Activated naive CD4-positive, alpha-beta T cell treated with Interleukin-2 at 50 U/mL for 16 hours (primary cell): ENCODE data around the gene PHLDA2.

Experiments used
- DNase-seq: peaks from one replicate; pipeline ENCODE4 v3.0.0-alpha.2; 2020

Gene PHLDA2

GRCh38 chr11:2929950-2930703 lies 907 bp upstream of the PHLDA2 start:
- peak; percentile 54 for DNase-seq

GRCh38 chr11:2929531-2929949 lies 320 bp upstream of the PHLDA2 start:
- DNase-seq, result peak; percentile 63

GRCh38 chr11:2927851-2928604 lies 1.2 kb downstream of the PHLDA2 start:
- no peak for DNase-seq

- no peak for DNase-seq
Observed at GRCh38 chr11:2927121-2927800, 2.0 kb downstream of the PHLDA2 start.

GRCh38 chr11:2926611-2927051 lies 2.6 kb downstream of the PHLDA2 start:
- DNase-seq, result no peak

GRCh38 chr11:2924821-2925675 lies 4.2 kb downstream of the PHLDA2 start:
- no peak for DNase-seq

- DNase-seq, result no peak
Observed at GRCh38 chr11:2924381-2924780, 4.8 kb downstream of the PHLDA2 start.

GRCh38 chr11:2923446-2924375 lies 5.5 kb downstream of the PHLDA2 start:
- DNase-seq, result no peak

- DNase-seq, result no peak
Observed at GRCh38 chr11:2922655-2923054, 6.6 kb downstream of the PHLDA2 start.

GRCh38 chr11:2921742-2922493 lies 7.3 kb downstream of the PHLDA2 start:
- DNase-seq, result no peak

GRCh38 chr11:2921261-2921660 lies 8.0 kb downstream of the PHLDA2 start:
- no peak for DNase-seq

- DNase-seq, result no peak
Observed at GRCh38 chr11:2920343-2920742, 8.9 kb downstream of the PHLDA2 start.

GRCh38 chr11:2919837-2920236 lies 9.4 kb downstream of the PHLDA2 start:
- no peak for DNase-seq

- no peak for DNase-seq
Observed at GRCh38 chr11:2919188-2919587, 10.0 kb downstream of the PHLDA2 start.

GRCh38 chr11:2917842-2918490 lies 11.3 kb downstream of the PHLDA2 start:
- DNase-seq, result no peak

GRCh38 chr11:2916892-2917645 lies 12.2 kb downstream of the PHLDA2 start:
- no peak for DNase-seq

GRCh38 chr11:2916114-2916891 lies 12.9 kb downstream of the PHLDA2 start:
- DNase-seq, result no peak

GRCh38 chr11:2915473-2915872 lies 13.7 kb downstream of the PHLDA2 start:
- no peak for DNase-seq
